GM06990 (cell line): ENCODE measurements around the gene HS3ST5.

ENCODE experiments used
- DNase-seq: peaks from one replicate; pipeline ENCODE4 v3.0.0-alpha.2; 2011; ENCODE audit not compliant: insufficient read length; ENCODE audit errors: extremely low read depth
- H3K27me3 ChIP-seq: replicated peaks from 2 replicates; pipeline ENCODE4 v1.6.0; 2011; ENCODE audit warnings: low read length; ENCODE audit not compliant: control insufficient read depth, insufficient read depth
- H3K36me3 ChIP-seq: 2 replicates; pipeline ENCODE4 v1.5.1; 2011; ENCODE audit warnings: low read length; ENCODE audit not compliant: control insufficient read depth, insufficient read depth
- H3K4me3 ChIP-seq: replicated peaks from 2 replicates; pipeline ENCODE4 v1.5.1; 2011; ENCODE audit warnings: low read depth, mild to moderate bottlenecking, control low read depth, low read length
- CTCF ChIP-seq: IDR thresholded peaks from 2 replicates; pipeline ENCODE4 v1.5.1; 2011; ENCODE audit warnings: low read length, control low read depth, mild to moderate bottlenecking, inconsistent platforms; ENCODE audit not compliant: insufficient read depth, poor library complexity, severe bottlenecking

HS3ST5 gene

GRCh38 chr6:114042267-114043016 lies 300.4 kb downstream of the HS3ST5 start:
- Histone ChIP-seq H3K4me3 (no peak overlapping the region), H3K27me3 (no peaks in the 10 kb centered on the region), H3K36me3 (no peaks in the 10 kb centered on the region)
- no peak for TF ChIP-seq CTCF
- peak; percentile 22 for DNase-seq

- DNase-seq: no peak
- no peak for TF ChIP-seq CTCF
- Histone ChIP-seq H3K27me3 (no peaks in the 10 kb centered on the region), H3K4me3 (no peak overlapping the region), H3K36me3 (no peaks in the 10 kb centered on the region)
These were observed 302.0 kb downstream of the HS3ST5 start for GRCh38 chr6:114040871-114041270.

GRCh38 chr6:114039841-114040240 lies 303.0 kb downstream of the HS3ST5 start:
- TF ChIP-seq CTCF: no peak
- no peaks in the 10 kb centered on the region for H3K27me3 ChIP-seq
- H3K4me3 ChIP-seq: no peak overlapping the region
- no peak for DNase-seq
- H3K36me3 ChIP-seq: no peaks in the 10 kb centered on the region

- Histone ChIP-seq H3K36me3 (no peaks in the 10 kb centered on the region), H3K4me3 (no peak overlapping the region), H3K27me3 (no peaks in the 10 kb centered on the region)
- no peak for TF ChIP-seq CTCF
- no peak for DNase-seq
These were observed 309.2 kb downstream of the HS3ST5 start for GRCh38 chr6:114033606-114034005.

GRCh38 chr6:114032721-114033120 lies 310.1 kb downstream of the HS3ST5 start:
- Histone ChIP-seq H3K27me3 (no peaks in the 10 kb centered on the region), H3K36me3 (no peaks in the 10 kb centered on the region), H3K4me3 (no peak overlapping the region)
- TF ChIP-seq CTCF: no peak
- no peak for DNase-seq

- Histone ChIP-seq H3K36me3 (no peaks in the 10 kb centered on the region), H3K27me3 (no peaks in the 10 kb centered on the region), H3K4me3 (no peak overlapping the region)
- TF ChIP-seq CTCF: no peak
- no peak for DNase-seq
These were observed 312.1 kb downstream of the HS3ST5 start for GRCh38 chr6:114030767-114031166.
